Activated T-helper 17 cell treated with anti-CD3 and anti-CD28 coated beads, Interleukin-2, amount 50 U/mL, for 72 hours (primary cell): ENCODE data around the gene RALGDS. TPM values are rescaled to one million over a fixed set of nuclear protein-coding genes. Genes with fewer than 3 reads are reported as not detected.
"Not testable (repeated sequence)": the region's sequence is repeated elsewhere in the genome, so short reads cannot be mapped to it uniquely, and the experiment has no call there.

ENCODE experiments used
- ATAC-seq: fragments of 150-1000 bp; cut with Tn5 transposase; replicated peaks from 2 replicates; pipeline ENCODE4 v1.10.0; 2021; ENCODE audit warnings: mild to moderate bottlenecking, moderate library complexity
- H3K27ac Mint-ChIP-seq: one replicate; pipeline ENCODE4 v1.8.0; 2022; ENCODE audit warnings: mixed read lengths
- H3K27me3 Mint-ChIP-seq: one replicate; pipeline ENCODE4 v1.8.0; 2022; ENCODE audit warnings: mixed read lengths
- H3K36me3 Mint-ChIP-seq: one replicate; pipeline ENCODE4 v1.8.0; 2022; ENCODE audit warnings: low read depth, mild to moderate bottlenecking, mixed read lengths
- H3K4me1 Mint-ChIP-seq: one replicate; pipeline ENCODE4 v1.8.0; 2022; ENCODE audit warnings: mixed read lengths
- H3K4me3 Mint-ChIP-seq: one replicate; pipeline ENCODE4 v1.8.0; 2022; ENCODE audit warnings: mild to moderate bottlenecking, mixed read lengths
- H3K9me3 Mint-ChIP-seq: one replicate; pipeline ENCODE4 v1.8.0; 2022; ENCODE audit warnings: mixed read lengths
- total RNA-seq, 2 donors: library from RNA; stranded (reverse); gene quantifications; one replicate each; pipeline ENCODE4 v1.2.3, GENCODE V29; 2022

The RALGDS gene
- total RNA-seq, 2 donors from 2014 or later, result 101 to 156 TPM

- Mint-ChIP-seq H3K27me3 (no peaks in the 10 kb centered on the region), H3K4me3 (no peak overlapping the region), H3K4me1 (peaks cover 13% of the 10 kb centered on the region), H3K9me3 (no peaks in the 10 kb centered on the region), H3K36me3 (no peaks in the 10 kb centered on the region), H3K27ac (no peak overlapping the region)
- ATAC-seq, result no peak
These were observed 57.9 kb downstream of the RALGDS start for GRCh38 chr9:133063159-133063499.

GRCh38 chr9:133062569-133062968 is 58.5 kb downstream of the RALGDS start:
- not testable (repeated sequence) for H3K27me3 Mint-ChIP-seq, ATAC-seq, H3K27ac Mint-ChIP-seq, H3K9me3 Mint-ChIP-seq, H3K36me3 Mint-ChIP-seq, H3K4me3 Mint-ChIP-seq
- peaks cover 16% of the 10 kb centered on the region for H3K4me1 Mint-ChIP-seq

- not testable (repeated sequence) for ATAC-seq, H3K4me3 Mint-ChIP-seq, H3K27ac Mint-ChIP-seq, H3K9me3 Mint-ChIP-seq, H3K36me3 Mint-ChIP-seq, H3K27me3 Mint-ChIP-seq
- H3K4me1 Mint-ChIP-seq, result peaks cover 16% of the 10 kb centered on the region
These were observed 59.3 kb downstream of the RALGDS start, which contains the start of gene CEL for GRCh38 chr9:133061764-133062145. CEL (plus strand) TSS chr9:133061981; CDS start chr9:133062003, 22 bp downstream.

GRCh38 chr9:133061019-133061763 is 59.8 kb downstream of the RALGDS start:
- H3K9me3 Mint-ChIP-seq, H3K27me3 Mint-ChIP-seq, H3K27ac Mint-ChIP-seq, H3K4me3 Mint-ChIP-seq, H3K36me3 Mint-ChIP-seq: not testable (repeated sequence)
- peak; percentile 42 for ATAC-seq
- H3K4me1 Mint-ChIP-seq, result peaks cover 16% of the 10 kb centered on the region

- peaks cover 16% of the 10 kb centered on the region for H3K4me1 Mint-ChIP-seq
- H3K36me3 Mint-ChIP-seq, result peaks cover 9% of the 10 kb centered on the region
- H3K4me3 Mint-ChIP-seq, result no peak overlapping the region
- no peak for ATAC-seq
- H3K27ac Mint-ChIP-seq, result no peak overlapping the region
- H3K9me3 Mint-ChIP-seq, result no peaks in the 10 kb centered on the region
- no peaks in the 10 kb centered on the region for H3K27me3 Mint-ChIP-seq
These were observed 60.6 kb downstream of the RALGDS start for GRCh38 chr9:133060417-133060841.

- peak overlapping the region; percentile 59 for H3K27ac Mint-ChIP-seq
- peaks cover 14% of the 10 kb centered on the region for H3K36me3 Mint-ChIP-seq
- peaks cover 16% of the 10 kb centered on the region for H3K4me1 Mint-ChIP-seq
- H3K27me3 Mint-ChIP-seq, result no peaks in the 10 kb centered on the region
- no peaks in the 10 kb centered on the region for H3K9me3 Mint-ChIP-seq
- ATAC-seq, result no peak
- no peak overlapping the region for H3K4me3 Mint-ChIP-seq
These were observed 61.4 kb downstream of the RALGDS start for GRCh38 chr9:133059623-133060022.

- ATAC-seq, result peak; percentile 38
- Mint-ChIP-seq H3K36me3 (peaks cover 22% of the 10 kb centered on the region), H3K27me3 (no peaks in the 10 kb centered on the region), H3K4me3 (no peak overlapping the region), H3K9me3 (no peaks in the 10 kb centered on the region), H3K27ac (peak overlapping the region; percentile 59), H3K4me1 (peaks cover 16% of the 10 kb centered on the region)
These were observed 62.3 kb downstream of the RALGDS start for GRCh38 chr9:133058550-133059320.

- peaks cover 16% of the 10 kb centered on the region for H3K4me1 Mint-ChIP-seq
These were observed 63.0 kb downstream of the RALGDS start for GRCh38 chr9:133058071-133058470.

GRCh38 chr9:133057553-133057952 is 63.5 kb downstream of the RALGDS start:
- H3K9me3 Mint-ChIP-seq, result no peaks in the 10 kb centered on the region
- no peak for ATAC-seq
- H3K27me3 Mint-ChIP-seq, result no peaks in the 10 kb centered on the region
- H3K4me3 Mint-ChIP-seq, result no peak overlapping the region
- H3K36me3 Mint-ChIP-seq, result peaks cover 34% of the 10 kb centered on the region
- no peak overlapping the region for H3K27ac Mint-ChIP-seq
- H3K4me1 Mint-ChIP-seq, result peaks cover 16% of the 10 kb centered on the region

More at GRCh38 chr9:133058071-133058470, 63.0 kb downstream of the RALGDS start:
- H3K27me3 Mint-ChIP-seq, result no peaks in the 10 kb centered on the region
- peaks cover 29% of the 10 kb centered on the region for H3K36me3 Mint-ChIP-seq
- no peak overlapping the region for H3K4me3 Mint-ChIP-seq
- ATAC-seq, result no peak
- no peaks in the 10 kb centered on the region for H3K9me3 Mint-ChIP-seq
- H3K27ac Mint-ChIP-seq, result peak overlapping the region; percentile 59

GRCh38 chr9:133057006-133057405 is 64.0 kb downstream of the RALGDS start:
- Mint-ChIP-seq H3K4me3 (no peak overlapping the region), H3K9me3 (no peaks in the 10 kb centered on the region), H3K27ac (no peak overlapping the region), H3K27me3 (no peaks in the 10 kb centered on the region), H3K36me3 (peaks cover 39% of the 10 kb centered on the region), H3K4me1 (peaks cover 16% of the 10 kb centered on the region)
- no peak for ATAC-seq

- H3K4me1 Mint-ChIP-seq, result peaks cover 16% of the 10 kb centered on the region
- peak overlapping the region; percentile 62 for H3K27ac Mint-ChIP-seq
- no peak overlapping the region for H3K4me3 Mint-ChIP-seq
- H3K36me3 Mint-ChIP-seq, result peaks cover 44% of the 10 kb centered on the region
- H3K27me3 Mint-ChIP-seq, result no peaks in the 10 kb centered on the region
- no peaks in the 10 kb centered on the region for H3K9me3 Mint-ChIP-seq
- no peak for ATAC-seq
These were observed 64.5 kb downstream of the RALGDS start for GRCh38 chr9:133056533-133056932.

- Mint-ChIP-seq H3K4me3 (no peak overlapping the region), H3K27me3 (no peaks in the 10 kb centered on the region), H3K9me3 (no peaks in the 10 kb centered on the region), H3K4me1 (peaks cover 16% of the 10 kb centered on the region), H3K36me3 (peaks cover 50% of the 10 kb centered on the region), H3K27ac (peak overlapping the region; percentile 62)
- ATAC-seq, result no peak
These were observed 65.1 kb downstream of the RALGDS start for GRCh38 chr9:133055788-133056420.

- Mint-ChIP-seq H3K4me3 (no peak overlapping the region), H3K27me3 (no peaks in the 10 kb centered on the region), H3K27ac (no peak overlapping the region), H3K36me3 (peaks cover 60% of the 10 kb centered on the region), H3K9me3 (no peaks in the 10 kb centered on the region), H3K4me1 (peaks cover 16% of the 10 kb centered on the region)
- no peak for ATAC-seq
These were observed 66.1 kb downstream of the RALGDS start for GRCh38 chr9:133054966-133055365.

- Mint-ChIP-seq H3K36me3 (peaks cover 66% of the 10 kb centered on the region), H3K4me3 (no peak overlapping the region), H3K27me3 (no peaks in the 10 kb centered on the region), H3K27ac (no peak overlapping the region), H3K9me3 (no peaks in the 10 kb centered on the region), H3K4me1 (peaks cover 13% of the 10 kb centered on the region)
- no peak for ATAC-seq
These were observed 66.7 kb downstream of the RALGDS start for GRCh38 chr9:133054194-133054890.
